Putamen (tissue), 1 donor: ENCODE results near the gene TFEB.

Source experiments
- DNase-seq: peaks from one replicate; pipeline ENCODE4 v3.0.0-alpha.2; 2016; ENCODE audit warnings: low spot score

Gene TFEB

DNA sequence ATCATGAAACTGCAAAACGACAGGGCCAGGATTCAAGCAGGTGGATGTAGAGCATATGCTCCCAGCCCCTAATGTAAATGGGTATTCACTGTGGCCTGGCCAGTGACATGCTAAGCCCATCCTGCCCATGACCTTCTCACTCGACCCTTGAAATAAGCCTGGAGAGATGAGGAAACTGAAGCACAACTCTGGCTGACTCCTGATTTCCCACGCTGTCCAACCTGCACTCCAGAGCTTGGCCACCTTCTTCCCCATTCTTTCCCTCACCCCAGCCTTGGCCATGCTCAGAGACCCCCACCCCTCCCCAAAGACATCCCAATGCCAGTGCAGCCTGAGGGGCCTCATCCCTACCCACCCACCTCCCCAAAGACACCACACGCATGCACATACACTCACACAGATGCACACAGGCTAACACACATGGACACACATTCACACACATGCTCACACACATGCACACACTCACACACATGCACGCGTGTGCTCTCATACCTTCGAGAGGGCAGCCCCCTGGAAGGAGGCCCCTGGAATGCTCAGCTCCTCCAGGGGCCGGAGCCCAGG, 12.4 kb downstream of the TFEB start:
- DNase-seq = no peak

DNA sequence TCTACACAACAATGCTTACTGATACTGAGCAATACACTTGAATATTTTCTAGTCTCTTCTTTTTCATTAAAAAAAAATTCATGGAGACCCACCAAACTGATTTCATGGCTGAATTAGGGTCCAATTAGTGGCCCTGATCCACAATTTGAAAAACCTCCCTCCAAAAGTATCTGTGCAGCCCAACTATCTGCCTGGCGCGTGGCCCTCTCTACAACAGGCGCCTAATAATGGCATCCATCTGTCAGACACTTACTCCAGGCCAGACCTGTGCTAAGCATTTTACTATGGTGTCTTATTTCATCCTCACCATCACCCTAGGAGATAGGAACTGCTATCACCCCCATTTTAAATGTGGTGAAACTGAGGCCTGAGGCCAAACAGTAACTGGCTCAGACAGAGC, 14.0 kb downstream of the TFEB start:
- DNase-seq = no peak

DNA sequence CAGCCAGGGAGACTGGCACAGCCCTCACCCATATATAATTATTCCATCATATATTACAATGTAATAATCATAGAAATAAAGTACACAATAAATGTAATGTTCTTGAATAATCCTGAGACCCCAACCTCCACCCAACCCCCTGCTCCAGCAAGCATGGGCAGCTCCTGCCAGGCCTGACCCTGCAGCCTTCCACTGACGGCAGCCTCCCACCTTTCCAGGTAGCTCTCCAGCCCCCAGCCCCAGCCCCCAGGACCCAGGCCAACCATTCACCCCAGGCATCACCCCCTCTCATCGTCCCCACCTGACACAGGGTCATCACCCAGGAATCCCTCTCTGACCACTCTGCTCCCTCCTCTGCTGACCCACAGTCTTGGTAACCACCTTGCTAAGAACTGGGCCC, 14.6 kb downstream of the TFEB start:
- no peak for DNase-seq

DNA sequence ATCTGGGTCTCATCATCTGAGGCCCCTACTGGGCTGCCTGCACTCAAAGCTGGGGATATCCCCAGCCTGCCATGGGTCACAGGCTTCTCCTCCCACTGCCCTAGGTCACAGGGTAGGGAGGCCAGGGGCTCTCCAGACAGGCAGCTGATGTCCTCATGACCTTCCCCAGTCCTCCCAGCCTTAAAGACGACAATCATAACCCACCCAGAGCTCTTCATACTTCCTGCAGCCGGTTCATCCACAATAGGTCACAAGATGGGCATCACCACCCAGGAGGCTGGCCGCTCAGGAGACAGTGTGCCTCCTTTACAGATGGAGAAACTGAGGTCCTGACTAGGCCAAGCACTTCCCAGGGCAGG, 15.2 kb downstream of the TFEB start:
- no peak for DNase-seq

DNA sequence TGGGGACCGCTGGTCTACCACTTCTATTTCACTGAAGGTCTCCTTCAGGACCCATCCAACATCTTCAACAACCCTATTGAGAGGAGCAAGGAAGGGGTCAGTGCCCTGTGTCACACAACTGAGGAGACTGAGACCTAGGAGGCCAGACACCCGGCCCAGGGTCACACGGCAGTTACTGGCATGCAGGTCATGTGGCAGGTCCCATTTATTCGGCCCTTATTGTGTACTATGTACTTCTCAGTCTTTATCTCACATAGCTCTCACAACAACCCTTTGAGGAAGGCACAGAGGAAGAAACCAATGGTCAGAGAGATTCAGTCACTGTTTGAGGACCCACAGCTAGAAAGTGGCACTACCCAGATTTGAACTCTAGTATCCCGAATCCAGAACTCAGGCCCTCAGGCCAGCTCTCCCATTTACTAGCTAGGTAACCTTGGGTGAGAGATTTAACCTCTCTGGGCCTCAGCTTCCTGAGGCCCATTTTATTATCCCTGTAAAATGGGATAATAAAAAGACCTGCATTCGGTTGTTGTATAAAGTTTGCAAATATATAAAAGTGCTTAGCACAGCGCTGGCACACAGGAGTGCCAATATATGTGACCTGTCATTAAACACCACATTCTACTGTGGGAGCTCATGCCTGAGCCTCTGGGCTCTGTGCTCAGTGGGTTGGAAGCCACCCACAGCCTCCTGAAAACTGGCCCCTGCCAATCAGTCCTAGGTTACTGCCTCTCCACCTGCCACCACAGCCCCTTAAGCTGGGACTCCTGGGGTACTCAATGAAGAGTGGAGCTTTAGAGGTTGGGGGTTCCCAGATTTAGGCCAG, 15.8 kb downstream of the TFEB start:
- DNase-seq = no peak

DNA sequence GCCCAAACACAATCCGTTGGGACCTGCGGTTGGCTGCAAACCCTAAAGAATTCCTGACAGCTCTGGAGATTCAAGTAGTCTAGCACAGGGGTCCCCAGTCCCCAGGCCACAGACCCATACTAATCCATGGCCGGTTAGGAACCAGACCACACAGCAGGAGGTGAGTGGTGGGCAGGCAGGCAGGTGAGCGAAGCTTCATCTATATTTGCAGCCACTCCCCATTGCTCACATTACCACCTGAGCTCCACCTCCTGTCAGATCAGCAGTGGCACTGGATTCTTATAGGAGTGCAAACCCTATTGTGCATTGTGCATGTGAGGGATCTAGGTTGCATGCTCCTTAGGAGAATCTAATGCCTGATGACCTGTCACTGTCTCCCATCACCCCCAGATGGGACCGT, 16.6 kb downstream of the TFEB start:
- no peak for DNase-seq

DNA sequence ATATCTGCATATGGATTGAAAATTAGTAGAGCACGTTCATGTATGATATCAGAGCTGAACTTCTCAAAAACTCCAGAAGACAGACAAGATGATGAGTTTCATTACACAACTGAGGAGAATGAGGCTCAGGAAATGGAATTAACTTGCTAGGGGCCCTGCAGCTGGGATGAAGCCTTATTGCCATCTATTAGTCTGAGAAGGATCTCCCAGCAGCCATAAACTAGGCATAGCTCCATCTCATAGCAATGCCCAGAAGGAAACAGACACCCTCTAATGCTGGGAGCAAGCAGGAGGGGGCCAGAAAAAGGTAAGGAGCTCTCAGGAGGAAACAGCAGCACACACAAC, 18.0 kb downstream of the TFEB start:
- no peak for DNase-seq

DNA sequence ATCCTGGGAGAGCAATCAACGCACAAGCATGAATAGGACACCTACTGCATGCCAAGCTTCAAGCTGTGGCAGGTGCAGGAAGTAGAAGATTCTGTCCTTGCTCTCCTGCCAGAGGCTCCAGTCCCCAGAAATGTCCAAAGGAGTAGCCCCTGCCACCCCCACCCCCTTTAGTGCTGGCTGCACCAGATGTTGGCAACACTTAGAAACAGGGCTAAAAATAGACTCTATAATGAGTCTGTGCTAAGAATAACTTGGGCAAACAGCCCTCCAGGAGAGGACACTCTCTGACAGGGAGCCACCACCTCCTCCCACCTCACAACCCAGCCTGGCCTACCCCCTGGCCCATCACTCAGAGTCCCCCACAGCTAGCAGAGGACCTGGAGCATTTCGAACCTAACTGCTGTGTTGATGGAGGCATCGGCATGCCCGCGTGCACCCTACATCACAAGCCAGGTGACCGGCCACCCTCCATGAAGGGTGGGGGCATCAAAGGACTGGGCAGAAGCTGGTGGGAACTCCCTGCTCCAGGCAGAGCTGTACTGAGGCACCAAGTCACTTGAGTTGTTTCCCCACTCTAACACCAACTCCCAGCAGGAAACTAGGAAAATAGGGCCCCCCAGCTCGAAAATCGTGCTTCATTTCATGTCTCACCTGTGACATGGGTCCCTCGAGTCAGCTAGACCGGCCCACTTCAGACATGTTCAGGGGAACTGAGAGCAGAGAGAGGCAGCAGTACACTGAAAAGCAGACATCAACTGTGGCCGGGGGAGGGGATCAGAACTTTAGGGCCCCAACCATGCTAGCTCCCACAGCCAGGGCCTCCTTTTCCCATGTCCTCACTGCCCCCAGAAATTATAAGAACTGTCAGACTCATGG, 18.7 kb downstream of the TFEB start:
- DNase-seq = no peak

DNA sequence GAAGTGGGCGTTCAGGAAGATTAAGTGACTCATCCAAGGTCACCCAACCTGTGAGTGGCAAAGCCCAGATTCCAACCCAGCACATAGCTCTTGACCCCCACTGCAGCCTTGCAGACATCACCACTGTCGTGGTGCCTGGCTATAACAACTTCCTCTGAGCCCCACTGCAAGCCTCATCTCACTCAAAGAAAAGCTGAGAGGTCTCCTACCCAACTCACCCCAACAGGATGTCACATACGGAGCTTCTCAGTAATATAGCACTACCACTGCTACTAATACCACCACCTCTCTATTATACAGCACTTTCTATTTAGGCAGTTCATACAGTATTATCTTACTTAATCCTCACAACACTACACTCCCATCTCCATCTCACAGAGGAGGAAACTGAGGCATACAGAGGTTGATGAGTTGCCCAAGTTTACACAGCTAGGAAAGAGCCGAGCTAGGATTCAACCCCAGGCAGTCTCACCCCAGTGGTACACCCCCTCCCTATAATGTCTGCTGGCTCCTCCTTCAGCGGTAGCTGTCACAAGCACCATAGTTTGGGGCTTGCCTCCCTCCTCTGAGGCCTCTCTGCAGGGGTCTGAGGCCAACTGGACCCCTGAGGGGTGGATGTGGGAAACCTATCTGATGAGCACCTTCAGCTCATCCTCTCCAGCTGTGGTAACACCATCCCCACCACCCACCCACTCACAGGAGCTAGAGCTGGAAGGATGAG, 19.5 kb downstream of the TFEB start:
- DNase-seq = no peak

DNA sequence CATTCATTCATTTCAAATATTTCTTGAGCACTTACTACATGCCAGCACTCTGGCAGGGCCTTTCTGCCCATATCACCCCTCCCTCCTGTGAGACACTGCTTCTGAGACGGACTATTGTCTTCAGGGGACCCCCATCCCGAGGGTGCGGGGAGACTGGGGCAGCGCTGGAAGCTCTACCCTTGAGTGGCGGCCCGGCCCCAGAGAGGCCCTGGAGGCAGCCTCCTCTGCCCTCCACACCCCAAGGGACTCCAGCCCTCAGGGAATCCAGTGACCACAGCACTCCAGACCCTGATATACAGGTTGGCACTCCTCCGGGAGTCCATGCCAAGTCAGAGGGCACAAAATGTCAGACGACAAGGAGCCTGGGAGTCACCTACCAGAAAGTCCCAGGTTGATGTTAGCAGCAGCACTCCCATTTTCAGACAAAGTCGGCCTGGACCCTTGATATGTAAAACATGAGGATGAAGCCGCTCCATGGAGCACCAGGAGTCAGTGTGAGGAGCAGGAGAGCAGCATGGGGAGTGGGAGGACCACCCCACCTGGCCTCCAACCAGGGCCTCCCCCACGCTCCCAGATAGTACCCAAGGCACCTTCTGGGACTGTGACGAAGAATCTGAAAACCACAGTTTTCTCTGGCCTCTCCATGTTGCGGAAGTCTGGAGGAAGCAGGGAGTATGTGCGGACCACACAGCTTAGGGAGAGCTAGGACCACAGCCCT, 20.7 kb downstream of the TFEB start:
- DNase-seq = no peak

DNA sequence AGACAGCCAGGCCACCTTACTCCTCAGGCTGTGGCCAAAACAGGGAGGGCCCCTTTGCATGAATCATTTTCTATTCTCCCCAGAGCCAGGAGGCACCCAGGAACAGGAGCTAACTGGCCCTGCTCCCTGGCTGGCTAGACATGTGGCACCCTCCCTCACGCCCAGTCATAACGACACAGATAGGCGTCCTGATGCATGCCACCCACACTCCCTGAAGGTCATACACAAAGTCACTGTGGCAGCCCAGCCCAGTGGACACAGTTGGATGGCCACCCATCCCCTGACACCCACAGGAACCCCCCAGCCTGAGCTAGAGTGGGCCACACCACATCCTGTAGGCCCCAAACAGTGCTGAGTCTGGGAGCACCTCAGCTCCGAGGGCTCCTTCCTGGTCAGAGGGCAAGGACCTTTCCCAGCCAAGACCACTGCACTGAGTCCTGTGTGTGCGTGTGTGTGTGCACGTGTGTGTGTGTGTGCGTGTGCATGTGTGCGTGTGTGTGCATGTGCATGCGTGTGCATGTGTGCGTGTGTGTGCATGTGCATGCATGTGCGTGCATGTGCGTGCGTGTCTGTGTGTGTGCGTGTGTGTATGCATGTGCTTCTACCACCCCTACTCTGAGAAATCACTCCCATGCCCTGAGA, 21.6 kb downstream of the TFEB start:
- DNase-seq = no peak

DNA sequence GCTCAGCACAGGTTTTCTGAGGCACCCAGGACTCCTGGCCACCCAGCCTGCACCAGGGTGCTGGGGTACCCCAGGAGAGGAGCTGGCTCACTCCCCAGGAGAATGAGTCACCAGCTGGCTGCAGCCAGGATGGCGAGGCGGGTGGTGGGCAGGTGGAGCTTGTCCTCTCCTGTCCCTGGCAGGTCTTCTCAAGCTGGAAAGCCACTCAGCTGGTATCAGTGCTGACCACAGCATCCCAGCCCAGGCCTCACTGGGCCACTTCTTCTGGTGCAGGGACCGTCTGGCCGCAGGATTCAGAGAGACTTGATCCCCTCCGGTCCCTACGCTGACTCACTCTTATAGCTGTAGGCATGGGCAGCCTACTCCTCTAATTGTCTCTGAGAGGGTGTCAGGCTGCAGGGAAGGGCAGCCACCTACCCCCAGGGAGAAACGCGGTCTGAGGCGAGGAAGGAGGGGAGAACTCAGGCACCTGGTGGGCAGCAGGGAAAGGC, 22.2 kb downstream of the TFEB start:
- DNase-seq = peak; percentile 70

DNA sequence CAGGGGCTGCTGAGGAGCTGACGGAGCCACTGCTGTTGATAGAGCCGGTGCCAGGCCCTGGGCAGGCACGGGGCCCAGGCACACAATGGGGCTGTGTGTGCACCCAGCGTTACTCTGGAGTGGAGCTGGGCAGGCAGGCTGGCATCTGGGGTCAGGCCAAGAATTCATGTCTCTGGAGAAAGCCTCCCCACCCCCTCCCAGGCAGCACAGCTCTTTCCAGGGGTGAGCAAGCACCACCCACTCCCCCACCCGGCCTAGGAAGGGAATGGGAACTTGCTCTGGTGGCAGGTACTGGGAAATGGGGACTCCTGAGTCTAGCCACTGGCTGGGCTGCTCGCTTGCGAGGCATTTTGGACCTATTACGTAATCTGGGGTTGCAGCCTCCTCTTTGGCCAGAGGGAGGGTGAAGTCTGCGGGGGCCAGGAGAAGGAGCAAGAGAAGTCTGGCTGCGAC, 22.7 kb downstream of the TFEB start:
- peak; percentile 97 for DNase-seq

DNA sequence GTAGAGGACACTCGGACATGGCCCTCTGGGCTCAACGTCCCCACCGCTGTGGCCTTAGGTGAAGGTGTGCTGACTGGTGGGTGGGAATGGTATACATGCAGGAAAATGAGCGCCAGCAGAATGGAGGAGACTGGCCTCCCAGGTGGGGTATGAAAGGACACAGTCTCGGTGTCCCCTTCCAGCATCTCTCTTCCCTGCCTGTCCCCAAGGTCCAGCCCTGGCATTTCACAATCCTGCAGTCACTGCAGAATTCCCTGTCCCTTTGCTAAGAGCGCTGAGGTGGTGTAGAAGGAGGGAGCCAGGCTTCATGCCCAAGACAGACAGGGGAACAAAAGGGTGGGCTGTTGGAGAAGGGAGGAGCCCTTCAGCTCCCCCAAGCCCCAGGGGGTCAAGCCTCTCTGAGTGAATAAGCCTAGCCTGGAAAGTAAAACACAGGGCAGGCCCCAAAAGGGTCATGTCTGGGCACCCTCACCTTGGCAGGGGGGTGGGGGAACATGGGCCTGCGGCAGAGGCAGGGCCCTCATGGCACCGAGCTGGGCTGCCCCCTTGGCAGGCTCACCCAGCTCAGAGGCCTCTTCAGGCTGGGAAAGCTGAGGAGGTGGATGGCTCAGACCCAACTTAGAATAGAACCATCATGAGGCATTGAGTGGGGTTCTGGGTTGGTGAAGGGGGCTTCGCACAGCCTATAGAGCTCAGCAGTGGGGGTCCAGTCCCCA, 23.9 kb downstream of the TFEB start:
- no peak for DNase-seq

DNA sequence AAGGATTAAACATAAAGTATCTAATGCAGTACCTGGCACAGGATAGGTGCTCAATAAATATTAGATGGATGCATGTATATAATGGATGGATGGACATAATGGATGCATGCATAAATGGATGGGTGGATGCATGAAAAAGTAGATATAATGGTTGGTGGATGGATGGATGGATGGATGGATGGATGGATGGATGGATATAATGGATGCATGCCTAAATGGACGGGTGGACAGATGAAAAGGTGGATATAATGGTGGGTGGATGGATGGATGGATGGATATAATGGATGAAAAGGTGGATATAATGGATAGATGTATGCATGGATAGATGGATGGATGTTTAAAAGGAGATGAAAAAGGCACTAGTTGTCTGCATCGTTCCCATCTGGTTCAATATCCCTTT, 26.0 kb downstream of the TFEB start:
- DNase-seq = no peak

DNA sequence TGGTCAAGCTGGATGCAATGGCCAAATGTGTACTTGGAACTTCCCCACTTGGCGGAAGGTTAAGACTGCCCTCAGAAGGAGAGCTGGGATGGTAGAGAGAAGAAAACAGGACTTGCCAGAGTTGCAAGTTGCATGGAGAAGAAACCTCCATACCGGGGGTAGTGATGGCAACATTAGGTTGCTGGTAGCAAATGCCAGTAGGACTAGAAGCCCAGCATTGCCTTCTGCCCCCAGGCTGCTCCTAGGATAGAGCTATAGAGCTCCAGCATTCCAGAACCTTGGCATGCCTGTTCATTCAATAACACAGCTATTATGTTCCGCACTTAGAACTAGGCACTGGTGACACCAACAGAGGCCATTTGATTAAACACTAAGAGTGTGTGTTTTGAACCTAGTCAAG, 26.6 kb downstream of the TFEB start:
- no peak for DNase-seq

DNA sequence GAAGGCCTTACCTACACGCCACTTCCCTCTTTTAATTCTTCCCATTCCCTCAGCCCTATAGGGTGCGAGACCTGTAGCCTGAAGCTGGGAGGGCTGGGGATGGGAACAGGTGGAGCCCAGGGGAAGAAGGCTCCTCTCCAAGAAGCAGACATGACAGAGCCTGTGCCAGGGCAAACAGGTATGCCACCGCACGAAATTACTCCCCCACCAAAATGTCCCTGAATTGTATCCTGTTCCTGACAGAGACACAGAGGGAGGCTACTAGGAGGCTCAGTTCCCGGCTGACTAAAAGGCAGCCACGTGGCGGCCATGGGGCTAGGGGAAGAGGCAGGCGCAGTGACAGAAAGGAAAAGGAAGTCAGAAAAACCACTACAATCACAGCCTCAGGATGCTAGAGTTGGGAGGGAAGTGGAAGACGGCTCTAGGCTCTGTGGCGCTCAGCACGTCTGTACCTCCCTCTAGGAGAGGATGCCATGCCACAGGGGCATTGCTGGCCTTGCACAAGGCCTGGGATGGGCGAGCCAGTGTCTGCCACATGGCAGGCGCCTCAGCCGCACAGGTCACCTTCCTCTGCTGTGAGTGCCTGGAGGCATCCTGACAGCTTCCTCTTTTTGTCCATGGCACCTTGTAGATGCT, 27.7 kb downstream of the TFEB start:
- DNase-seq = no peak

DNA sequence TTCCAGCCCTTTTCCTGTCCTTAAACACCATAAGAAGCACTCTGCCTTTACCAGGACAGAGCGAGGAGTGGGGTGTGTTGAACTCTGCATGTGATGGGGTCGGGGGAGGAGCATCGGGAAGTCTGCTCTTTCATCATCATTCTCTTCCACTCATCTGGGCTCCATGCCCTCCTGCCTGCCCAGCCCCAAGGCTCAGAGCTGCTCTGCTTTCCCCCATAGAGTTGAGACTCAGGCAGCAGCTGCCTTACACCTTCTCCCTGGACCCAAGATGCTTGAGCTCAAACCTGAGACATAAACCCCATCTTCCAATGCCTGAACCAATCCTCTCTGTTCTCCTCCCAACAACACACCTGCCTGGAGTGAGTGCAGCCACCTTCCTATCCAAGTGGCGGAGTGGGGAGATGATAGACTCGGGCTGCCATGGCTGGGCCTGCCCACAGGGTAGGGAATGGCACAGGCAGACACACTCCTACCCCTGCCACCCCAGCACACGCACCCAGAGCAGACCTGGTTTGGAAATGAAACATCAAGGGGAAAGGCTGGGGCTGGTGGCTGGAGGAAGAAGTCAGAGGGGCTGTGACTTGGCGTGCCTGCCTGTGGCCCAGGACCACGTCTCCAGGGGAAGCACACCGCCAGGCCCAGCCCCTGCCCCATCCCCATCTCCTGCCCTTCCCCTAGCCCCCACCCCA, 28.4 kb downstream of the TFEB start:
- DNase-seq = peak; percentile 79
